K562 (cell line): Measurements from ENCODE around the gene DST. TPM values are rescaled to one million over a fixed set of nuclear protein-coding genes. Genes with fewer than 3 reads are reported as not detected.

Experiments used
- BRD4 ChIP-seq: fragments of 200-600 bp; sonication (generic); IDR thresholded peaks from 2 replicates; pipeline ENCODE4 v1.6.1; 2017; ENCODE audit warnings: inconsistent platforms
- EZH2 ChIP-seq: IDR thresholded peaks from 2 replicates; pipeline ENCODE4 v1.6.1; 2012; ENCODE audit warnings: low read depth, mild to moderate bottlenecking, inconsistent platforms, low read length, borderline replicate concordance
- GATA2 ChIP-seq: sonication (generic); formaldehyde crosslinking; IDR thresholded peaks from 2 replicates; pipeline ENCODE4 v1.4.0; 2020; ENCODE audit warnings: mild to moderate bottlenecking, missing genetic modification reagents
- HBP1 ChIP-seq: fragments of 450-650 bp; formaldehyde crosslinking; IDR thresholded peaks from 2 replicates; pipeline ENCODE4 v1.4.0; 2022; ENCODE audit warnings: missing genetic modification characterization
- HDAC3 ChIP-seq: fragments of 450-650 bp; IDR thresholded peaks from 2 replicates; pipeline ENCODE4 v1.6.1; 2018; ENCODE audit warnings: borderline replicate concordance, mild to moderate bottlenecking, moderate library complexity; ENCODE audit not compliant: partially characterized antibody
- MGA ChIP-seq: fragments of 450-650 bp; IDR thresholded peaks from 2 replicates; pipeline ENCODE4 v1.6.1; 2016; ENCODE audit warnings: mild to moderate bottlenecking, moderate library complexity
- NFIX ChIP-seq: fragments of 250-450 bp; sonication (Bioruptor Pico); IDR thresholded peaks from 2 replicates; pipeline ENCODE4 v1.4.0; 2020; ENCODE audit warnings: low read depth, mild to moderate bottlenecking, moderate library complexity
- NFYB ChIP-seq: IDR thresholded peaks from 2 replicates; pipeline ENCODE4 v1.6.1; 2011; ENCODE audit warnings: mild to moderate bottlenecking, moderate library complexity; ENCODE audit not compliant: insufficient read length; ENCODE audit errors: extremely low read depth
- PHF20 ChIP-seq: fragments of 450-650 bp; IDR thresholded peaks from 2 replicates; pipeline ENCODE4 v1.6.1; 2018; ENCODE audit not compliant: partially characterized antibody
- RBM17 ChIP-seq: fragments of 200-400 bp; formaldehyde crosslinking; IDR thresholded peaks from 2 replicates; pipeline ENCODE4 v1.6.1; 2017; ENCODE audit warnings: low read depth, mild to moderate bottlenecking, low read length, borderline replicate concordance
- TAF9B ChIP-seq: fragments of 450-650 bp; IDR thresholded peaks from 2 replicates; pipeline ENCODE4 v1.6.1; 2018; ENCODE audit warnings: mild to moderate bottlenecking; ENCODE audit not compliant: partially characterized antibody
- TFAM ChIP-seq: fragments of 250-450 bp; sonication (Bioruptor Pico); conservative IDR thresholded peaks from 2 replicates; pipeline ENCODE4 v1.5.0; 2021; ENCODE audit warnings: mild to moderate bottlenecking, moderate library complexity
- ZNF274 ChIP-seq: IDR thresholded peaks from 2 replicates; pipeline ENCODE4 v1.6.1; 2011; ENCODE audit warnings: low read depth, mild to moderate bottlenecking, low read length, moderate library complexity, borderline replicate concordance
- ZNF311 ChIP-seq: fragments of 250-450 bp; sonication (Bioruptor Pico); IDR thresholded peaks from 2 replicates; pipeline ENCODE4 v1.4.0; 2020; ENCODE audit warnings: mild to moderate bottlenecking, moderate library complexity
- ZNF785 ChIP-seq: fragments of 250-450 bp; sonication (Bioruptor Pico); IDR thresholded peaks from 2 replicates; pipeline ENCODE4 v1.4.0; 2020; ENCODE audit warnings: mild to moderate bottlenecking
- polyA plus RNA-seq, 8 experiments: library from polyadenylated mRNA; depleted of rRNA in 4 of 8; stranded (reverse) in 5 of 8; unstranded in 3 of 8; fragments of >200 nt; fragmentation: Nextera tagmentation in 2 of 8; fragmentation: Illumina TruSeq in 1 of 8; extraction: Ambion mirVana in 2 of 8; extraction: Trizol in 1 of 8; gene quantifications; 2 replicates each; pipeline versions ENCODE4 v1.2.1 to v1.2.3, GENCODE V29; 2011 to 2014; ENCODE audit warnings: inconsistent platforms in 1 of 8, missing spikeins in 1 of 8
- total RNA-seq, 7 experiments: library from RNA; depleted of rRNA in 6 of 7; stranded (reverse); fragments of >200 nt in 6 of 7; fragmentation: Illumina TruSeq in 2 of 7; extraction: Trizol in 2 of 7; gene quantifications; 2 replicates each; pipeline versions ENCODE4 v1.2.1 to v1.2.3, GENCODE V29; 2011 to 2021; ENCODE audit warnings: low replicate concordance in 1 of 7

Gene DST
- total and polyA plus RNA-seq, 9 of the 15 experiments (the other 6 are each of a cell fraction or from before 2014, with no cell fraction given), result 5.2 to 21.9 (median 13.3) TPM

DNA sequence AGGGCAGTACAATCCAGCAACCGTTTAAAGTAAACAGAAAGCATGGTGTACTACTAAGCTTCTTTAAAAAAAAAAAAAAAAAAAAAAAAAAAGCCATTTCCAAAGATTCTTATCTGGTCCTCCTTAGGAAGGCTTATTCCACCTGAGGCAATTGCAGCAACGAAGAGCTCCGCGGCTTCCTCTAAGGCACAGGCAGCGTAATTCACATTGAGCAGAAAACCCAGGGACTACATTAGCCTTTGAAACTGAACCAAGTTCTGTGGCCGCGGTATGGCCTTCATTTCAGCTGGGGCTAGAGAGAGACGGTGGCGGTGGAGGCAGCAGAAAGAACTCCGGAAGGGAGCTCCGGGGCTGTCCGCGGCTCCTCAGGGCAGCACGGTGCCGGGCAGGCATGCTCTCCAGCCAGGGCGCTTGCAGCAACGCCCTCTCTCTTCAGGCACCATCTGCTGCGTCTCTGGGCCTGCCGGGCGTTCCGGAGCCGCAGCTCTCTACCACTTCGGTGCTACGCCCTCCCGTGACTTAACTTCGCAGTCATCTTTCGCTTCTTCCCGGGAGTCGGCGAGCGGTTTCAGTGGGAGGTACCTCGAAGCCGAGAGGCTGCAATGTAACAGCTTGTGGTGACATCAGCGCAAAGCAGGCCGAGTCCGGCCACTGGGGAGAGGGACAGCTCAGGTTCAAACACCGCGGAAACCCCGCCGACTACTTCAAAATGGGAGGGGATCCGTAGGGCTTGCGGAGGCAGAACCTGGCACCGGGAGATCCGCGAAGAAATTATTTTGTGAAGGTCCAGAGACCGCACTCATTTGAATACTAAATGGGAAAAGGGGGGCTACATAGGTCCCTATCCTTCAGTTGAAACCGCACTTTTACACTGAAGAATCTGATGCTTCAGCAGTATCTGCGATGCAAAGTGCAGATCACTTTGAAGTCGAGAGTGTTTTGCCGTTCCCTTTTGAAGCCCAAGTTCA is 100.0 kb downstream of the DST start (continued):
- TF ChIP-seq MGA, result peak; percentile 59
- no peak for TF ChIP-seq HBP1 (CRISPR knock-in tag)
- peak; percentile 5; the same call in 1 of the 2 replicates for TF ChIP-seq GATA2 (CRISPR knock-in tag)
- peak; percentile 59; the same call in 1 of the 2 replicates for TF ChIP-seq BRD4
- no peak for TF ChIP-seq ZNF311 (CRISPR knock-in tag)
- TF ChIP-seq EZH2, result no peak
- peak; percentile 53 for TF ChIP-seq HDAC3
- no peak for TF ChIP-seq RBM17
- no peak for TF ChIP-seq ZNF785
- peak; percentile 66 for TF ChIP-seq TAF9B
- TF ChIP-seq NFYB, result no peak
- no peak for TF ChIP-seq NFIX (CRISPR knock-in tag)
- TF ChIP-seq TFAM (CRISPR knock-in tag), result no peak
- TF ChIP-seq ZNF274, result no peak
- TF ChIP-seq PHF20, result peak; percentile 17
